ENCODE measurements around the gene EFNB2. TPM values are rescaled to one million over a fixed set of nuclear protein-coding genes. Genes with fewer than 3 reads are reported as not detected.

Gene EFNB2
- total RNA-seq, 4 donors from 2014 or later: 17.1 to 45.4 (median 28.3) TPM

GRCh38 chr13:106522112-106522705, 13.3 kb downstream of the EFNB2 start:
- H3K9me3 ChIP-seq: no peaks in the 10 kb centered on the region
- TF ChIP-seq EP300 (IDR thresholded peaks at IDR 0.05) (no peak), CTCF (IDR thresholded peaks at IDR 0.05) (no peak), POLR2AphosphoS5 (IDR thresholded peaks at IDR 0.05) (no peak), POLR2A (IDR thresholded peaks at IDR 0.05) (no peak)
- H3K27me3 ChIP-seq: no peaks in the 10 kb centered on the region
- no peaks in the 10 kb centered on the region for H3K36me3 ChIP-seq
- DNase-seq (ENCODE audit: low spot score in 2 of 2): no peak
- H3K27ac ChIP-seq: peak overlapping the region; percentile 62
- 53% methylated on average over 5 of the region's 5 CpGs for WGBS
- H3K4me1 ChIP-seq: peaks cover 64% of the 10 kb centered on the region
- peak overlapping the region; percentile 10 for H3K4me3 ChIP-seq

DNA sequence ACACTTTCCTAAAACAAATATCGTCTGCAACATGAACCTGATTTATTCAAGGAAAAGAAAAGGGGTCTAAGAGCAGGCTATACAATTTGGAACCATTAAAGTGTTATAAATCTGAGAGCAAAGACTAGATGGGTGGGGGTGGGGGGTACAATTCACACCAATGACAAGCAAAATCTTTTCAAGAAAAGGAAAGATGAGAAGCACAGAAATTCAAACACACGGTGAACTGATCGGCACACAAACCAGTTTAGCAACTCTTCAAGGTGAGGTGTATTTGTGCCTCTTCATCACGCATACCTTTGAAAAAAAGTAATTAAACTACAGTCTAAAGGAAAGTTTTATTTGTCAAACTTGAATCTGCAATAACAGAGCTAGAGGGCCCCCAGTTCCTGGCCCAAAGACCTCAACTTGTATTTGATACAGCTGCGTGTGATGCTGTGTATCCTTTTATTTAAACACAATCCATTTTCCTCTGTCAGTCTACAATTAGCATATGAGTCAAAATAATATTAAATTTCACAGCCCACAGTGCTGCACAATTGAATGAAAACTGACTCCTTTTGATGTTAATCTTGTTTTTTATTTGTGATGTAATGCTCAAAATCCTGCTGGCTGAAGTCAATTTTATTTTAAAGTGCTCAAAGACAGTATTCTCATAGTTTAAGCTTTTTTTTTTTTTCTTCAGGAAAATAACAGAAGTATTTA, 14.2 kb downstream of the EFNB2 start:
- WGBS: 54% methylated on average over 5 of the region's 5 CpGs

DNA sequence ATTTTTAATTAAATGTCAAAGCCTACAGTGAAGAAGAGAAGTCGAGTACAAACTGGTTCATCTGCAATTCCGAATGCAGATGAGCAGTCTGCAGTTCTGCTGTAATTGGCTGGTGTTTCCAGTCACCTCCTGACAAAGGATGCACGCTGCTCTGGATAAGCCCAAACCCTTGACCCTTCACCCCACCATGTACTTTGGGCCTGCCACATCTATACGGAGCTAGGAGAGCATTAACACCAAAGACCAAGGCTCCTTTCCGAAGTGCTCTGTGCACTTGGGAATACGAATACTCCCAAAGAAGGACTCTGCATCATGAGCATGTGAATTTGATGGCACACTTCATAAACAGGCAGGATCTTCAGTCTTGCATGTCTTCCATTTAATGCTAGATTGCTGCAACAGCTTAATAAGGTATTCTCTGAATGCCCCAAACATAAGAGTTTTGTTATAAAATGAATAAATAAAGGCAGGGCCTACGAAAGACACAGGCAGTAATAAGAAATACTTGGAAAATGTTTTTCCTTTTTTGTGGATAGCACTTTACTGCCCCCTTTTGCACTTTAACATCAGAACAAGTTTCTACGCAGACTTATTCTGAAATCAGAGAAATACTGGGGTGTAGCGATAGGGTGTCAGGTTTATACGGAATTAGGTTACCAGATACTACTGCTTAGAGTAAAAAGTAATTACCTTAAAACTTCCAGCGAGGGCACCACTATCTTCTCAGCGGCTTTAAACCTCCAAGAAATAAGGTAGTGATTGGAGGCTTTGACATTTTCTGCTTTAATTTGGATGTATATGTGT, 15.0 kb downstream of the EFNB2 start:
- WGBS: 68% methylated on average over 12 of the region's 12 CpGs
- Histone ChIP-seq H3K4me3 (no peak overlapping the region), H3K36me3 (no peaks in the 10 kb centered on the region), H3K9me3 (no peaks in the 10 kb centered on the region), H3K27me3 (no peaks in the 10 kb centered on the region), H3K4me1 (peaks cover 55% of the 10 kb centered on the region), H3K27ac (no peak overlapping the region)
- no peak for TF ChIP-seq EP300 (IDR thresholded peaks at IDR 0.05)
- no peak for TF ChIP-seq POLR2A (IDR thresholded peaks at IDR 0.05)
- no peak for TF ChIP-seq CTCF (IDR thresholded peaks at IDR 0.05)
- no peak for TF ChIP-seq POLR2AphosphoS5 (IDR thresholded peaks at IDR 0.05)
- DNase-seq (ENCODE audit: low spot score in 2 of 2): no peak

More for the DNA sequence above, 14.2 kb downstream of the EFNB2 start:
- Histone ChIP-seq H3K36me3 (no peaks in the 10 kb centered on the region), H3K27ac (no peak overlapping the region), H3K9me3 (no peaks in the 10 kb centered on the region), H3K4me1 (peaks cover 63% of the 10 kb centered on the region), H3K4me3 (no peak overlapping the region), H3K27me3 (no peaks in the 10 kb centered on the region)
- TF ChIP-seq EP300 (IDR thresholded peaks at IDR 0.05) (no peak), POLR2A (IDR thresholded peaks at IDR 0.05) (no peak), CTCF (IDR thresholded peaks at IDR 0.05) (no peak), POLR2AphosphoS5 (IDR thresholded peaks at IDR 0.05) (no peak)
- no peak for DNase-seq (ENCODE audit: low spot score in 2 of 2)

GRCh38 chr13:106518512-106518911, 16.9 kb downstream of the EFNB2 start:
- TF ChIP-seq EP300 (IDR thresholded peaks at IDR 0.05) (no peak), POLR2AphosphoS5 (IDR thresholded peaks at IDR 0.05) (no peak), POLR2A (IDR thresholded peaks at IDR 0.05) (no peak), CTCF (IDR thresholded peaks at IDR 0.05) (no peak)
- no peaks in the 10 kb centered on the region for H3K9me3 ChIP-seq
- no peak for DNase-seq (ENCODE audit: low spot score in 2 of 2)
- no peaks in the 10 kb centered on the region for H3K27me3 ChIP-seq
- no peaks in the 10 kb centered on the region for H3K36me3 ChIP-seq
- 83% methylated on average over 11 of the region's 11 CpGs for WGBS
- H3K4me3 ChIP-seq: no peak overlapping the region
- peaks cover 52% of the 10 kb centered on the region for H3K4me1 ChIP-seq
- no peak overlapping the region for H3K27ac ChIP-seq
